CD14-positive monocyte (primary cell): ENCODE data around the gene SLX9. TPM values are rescaled to one million over a fixed set of nuclear protein-coding genes. Genes with fewer than 3 reads are reported as not detected.

Source experiments
- DNase-seq, 3 donors: peaks; one replicate each; pipeline ENCODE4 v3.0.0-alpha.2; 2011 to 2022
- H2AFZ ChIP-seq: 2 replicates; pipeline ENCODE4 v1.6.0; 2012; ENCODE audit warnings: mild to moderate bottlenecking, low read depth, low read length, inconsistent platforms; ENCODE audit not compliant: insufficient read depth, poor library complexity, severe bottlenecking
- H3K27ac ChIP-seq, 2 donors: 1 replicate in 1 of 2; 2 replicates in 1 of 2; pipeline ENCODE4 v1.5.1; 2012 to 2013; ENCODE audit warnings: low read length in 2 of 2, control low read depth in 1 of 2, inconsistent platforms in 1 of 2, low read depth in 1 of 2, mild to moderate bottlenecking in 1 of 2
- H3K27me3 ChIP-seq, 2 donors: one replicate each; pipeline versions ENCODE4 v1.6.0 to v1.6.1; 2011 to 2013; ENCODE audit warnings: low read length in 2 of 2; ENCODE audit not compliant: control insufficient read depth in 2 of 2, insufficient read depth in 2 of 2
- H3K36me3 ChIP-seq, 2 donors: replicated peaks in 1 of 2; 1 replicate in 1 of 2; 2 replicates in 1 of 2; pipeline versions ENCODE4 v1.5.1 to v1.6.1; 2012 to 2013; ENCODE audit warnings: low read length in 2 of 2, control low read depth in 1 of 2, inconsistent platforms in 1 of 2, mild to moderate bottlenecking in 1 of 2; ENCODE audit not compliant: insufficient read depth in 2 of 2, control insufficient read depth in 1 of 2
- H3K4me1 ChIP-seq, 2 donors: 1 replicate in 1 of 2; 2 replicates in 1 of 2; pipeline versions ENCODE4 v1.5.1 to v1.6.1; 2012 to 2013; ENCODE audit warnings: low read length in 2 of 2, control low read depth in 1 of 2, inconsistent platforms in 1 of 2, mild to moderate bottlenecking in 1 of 2, moderate library complexity in 1 of 2; ENCODE audit not compliant: insufficient read depth in 2 of 2, control insufficient read depth in 1 of 2
- H3K4me2 ChIP-seq: replicated peaks from 2 replicates; pipeline ENCODE3; 2012; ENCODE audit warnings: low read length, moderate library complexity, mild to moderate bottlenecking; ENCODE audit not compliant: poor library complexity, severe bottlenecking; ENCODE audit errors: extremely low read depth
- H3K4me3 ChIP-seq, 3 experiments: fragments of 200-600 bp in 1 of 3; sonication (generic) in 1 of 3; replicated peaks in 1 of 3; 1 replicate in 2 of 3; 2 replicates in 1 of 3; pipeline ENCODE4 v1.5.1; 2011 to 2013; ENCODE audit warnings: low read length in 3 of 3, mild to moderate bottlenecking in 3 of 3, control low read depth in 2 of 3, low read depth in 2 of 3, inconsistent platforms in 1 of 3, moderate library complexity in 1 of 3
- H3K79me2 ChIP-seq: 2 replicates; pipeline ENCODE4 v1.6.0; 2012; ENCODE audit warnings: mild to moderate bottlenecking, control low read depth, inconsistent platforms, low read length, moderate library complexity; ENCODE audit not compliant: insufficient read depth
- H3K9ac ChIP-seq: 2 replicates; pipeline ENCODE4 v1.6.0; 2017; ENCODE audit warnings: low read length, mild to moderate bottlenecking; ENCODE audit not compliant: insufficient read depth, poor library complexity, severe bottlenecking
- H3K9me3 ChIP-seq, 2 donors: replicated peaks in 1 of 2; 1 replicate in 1 of 2; 2 replicates in 1 of 2; pipeline versions ENCODE4 v1.5.1 to v1.6.1; 2012 to 2013; ENCODE audit warnings: low read length in 2 of 2, control low read depth in 1 of 2; ENCODE audit not compliant: control insufficient read depth in 1 of 2, insufficient read depth in 1 of 2
- H4K20me1 ChIP-seq: 2 replicates; pipeline ENCODE4 v1.6.0; 2012; ENCODE audit warnings: mild to moderate bottlenecking, low read length, control low read depth, moderate library complexity; ENCODE audit not compliant: insufficient read depth
- H3K27ac Mint-ChIP-seq, 7 donors: one replicate each; pipeline ENCODE4 v1.8.0; 2020; ENCODE audit warnings: mild to moderate bottlenecking in 7 of 7, mixed read lengths in 7 of 7, moderate library complexity in 6 of 7, inconsistent platforms in 2 of 7
- H3K27me3 Mint-ChIP-seq, 3 donors: one replicate each; pipeline ENCODE4 v1.8.0; 2021 to 2022; ENCODE audit warnings: low read depth in 3 of 3, mild to moderate bottlenecking in 3 of 3, mixed read lengths in 3 of 3, moderate library complexity in 3 of 3, inconsistent platforms in 1 of 3
- H3K36me3 Mint-ChIP-seq, 2 donors: one replicate each; pipeline ENCODE4 v1.8.0; 2020; ENCODE audit warnings: mixed read lengths in 2 of 2, inconsistent platforms in 1 of 2, mild to moderate bottlenecking in 1 of 2
- H3K4me1 Mint-ChIP-seq: one replicate; pipeline ENCODE4 v1.8.0; 2020; ENCODE audit warnings: mild to moderate bottlenecking, mixed read lengths
- H3K4me3 Mint-ChIP-seq, 2 donors: one replicate each; pipeline ENCODE4 v1.8.0; 2020; ENCODE audit warnings: mild to moderate bottlenecking in 2 of 2, mixed read lengths in 2 of 2, moderate library complexity in 1 of 2
- H3K9me3 Mint-ChIP-seq, 7 donors: one replicate each; pipeline ENCODE4 v1.8.0; 2020 to 2022; ENCODE audit warnings: mixed read lengths in 7 of 7, mild to moderate bottlenecking in 6 of 7, moderate library complexity in 6 of 7, inconsistent platforms in 2 of 7
- CTCF ChIP-seq: fragments of 200-600 bp; IDR thresholded peaks from one replicate; pipeline ENCODE4 v1.8.0; 2022; ENCODE audit warnings: antibody characterized with exemption, mild to moderate bottlenecking
- WGBS: methylation state at CpG from one replicate; pipeline ENCODE4 v1.1.5; 2013; ENCODE audit warnings: missing lambda C conversion rate; ENCODE audit not compliant: insufficient coverage; 5-methylcytosine and 5-hydroxymethylcytosine counted together
- intact Hi-C, 2 donors: fragments of 100-400 bp; cut with micrococcal nuclease; formaldehyde crosslinking; loops; one replicate each; pipeline versions ENCODE4 v1.15.0 to v1.15.1; 2023
- polyA plus RNA-seq, 3 donors: library from polyadenylated mRNA; depleted of rRNA in 1 of 3; unstranded in 2 of 3; stranded (reverse) in 1 of 3; fragments of 300-500 nt in 2 of 3; fragments of >200 nt in 1 of 3; fragmentation: Illumina TruSeq in 2 of 3; gene quantifications; 1 replicate in 2 of 3; 2 replicates in 1 of 3; pipeline ENCODE4 v1.2.3, GENCODE V29; 2012 to 2021

Gene SLX9
- polyA plus RNA-seq, 3 donors = 7.5 to 9.0 (median 9.0) TPM

- Mint-ChIP-seq H3K27me3 (peaks cover 1 to 9% (median 6%) of the 10 kb centered on the region in 3 donors), H3K36me3 (peaks cover 35 to 48% of the 10 kb centered on the region in 2 donors), H3K27ac (peak overlapping the region; percentile 59 to 96 (median 94)), H3K4me1 (peaks cover 61% of the 10 kb centered on the region), H3K4me3 (peak overlapping the region in 1 of 2 donors; percentile 15), H3K9me3 (peaks cover 0 to 2% (median 0%) of the 10 kb centered on the region in 7 donors)
- H3K4me2 ChIP-seq = peak overlapping the region; percentile 30
- peak overlapping the region; percentile 82 to 93 for H3K27ac ChIP-seq
- H4K20me1 ChIP-seq = no peaks in the 10 kb centered on the region
- intact Hi-C loops = loop anchor here in 1 of 2 donors (5.0 kb wide), 3 partner anchors 110 to 850 kb away; partner anchors contain the start of gene POFUT2
- H3K27me3 ChIP-seq = no peaks in the 10 kb centered on the region
- TF ChIP-seq CTCF = no peak
- H3K36me3 ChIP-seq = peaks cover 3 to 9% of the 10 kb centered on the region in 2 donors
- H3K9ac ChIP-seq = peak overlapping the region; percentile 63
- peaks cover 4% of the 10 kb centered on the region for H3K79me2 ChIP-seq
- peak overlapping the region in 1 of 3 experiments; percentile 0 for H3K4me3 ChIP-seq
- peaks cover 61 to 64% of the 10 kb centered on the region in 2 donors for H3K4me1 ChIP-seq
- H2AFZ ChIP-seq = no peak overlapping the region
- WGBS = 82% methylated on average over 29 of the region's 38 CpGs
- no peak for DNase-seq
- no peaks in the 10 kb centered on the region for H3K9me3 ChIP-seq
Observed at GRCh38 chr21:44967082-44968047, 27.5 kb downstream of the SLX9 start.

DNA sequence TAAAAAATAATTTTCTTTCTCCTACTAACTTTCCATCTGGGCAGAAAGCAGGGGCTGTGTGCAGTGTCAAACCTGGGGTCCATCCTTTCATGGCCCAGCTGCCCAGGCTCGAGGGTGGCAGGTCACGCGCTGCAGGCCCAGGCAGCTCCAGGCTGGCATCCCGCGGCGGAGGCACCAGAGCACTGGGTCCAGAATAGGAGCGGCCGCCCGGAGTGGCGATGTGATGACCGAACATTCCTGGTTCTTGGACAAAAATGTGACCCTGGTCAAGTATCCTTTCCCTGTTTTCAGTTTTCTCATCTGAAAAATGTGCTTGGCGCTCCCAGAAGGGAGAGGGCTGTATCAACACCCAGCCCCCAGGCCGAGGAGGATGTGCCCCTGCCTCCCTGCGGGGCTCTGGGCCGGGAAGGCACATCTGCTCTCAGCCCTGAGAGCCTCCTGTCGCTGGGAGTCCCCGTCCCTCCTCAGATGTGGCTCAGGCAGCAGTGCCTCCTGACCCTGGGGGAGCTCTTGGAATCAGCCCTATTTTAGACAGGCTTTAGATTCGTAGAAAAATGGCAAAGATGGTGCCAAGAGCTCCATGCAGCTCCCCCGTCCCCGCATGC, 29.3 kb downstream of the SLX9 start:
- H2AFZ ChIP-seq = no peak overlapping the region
- no peaks in the 10 kb centered on the region for H3K27me3 ChIP-seq
- TF ChIP-seq CTCF = no peak
- no peaks in the 10 kb centered on the region for H3K9me3 ChIP-seq
- no peaks in the 10 kb centered on the region for H4K20me1 ChIP-seq
- peaks cover 28 to 43% of the 10 kb centered on the region in 2 donors for H3K36me3 Mint-ChIP-seq
- H3K27me3 Mint-ChIP-seq = peaks cover 1 to 7% (median 6%) of the 10 kb centered on the region in 3 donors
- 92% methylated on average over 17 of the region's 20 CpGs for WGBS
- intact Hi-C loops = loop anchor here in 1 of 2 donors (5.0 kb wide), 3 partner anchors 108 to 848 kb away; partner anchors contain the start of gene POFUT2
- H3K27ac ChIP-seq = peak overlapping the region; percentile 82 to 93
- peaks cover 4% of the 10 kb centered on the region for H3K79me2 ChIP-seq
- peaks cover 60% of the 10 kb centered on the region for H3K4me1 Mint-ChIP-seq
- no peak overlapping the region for H3K9ac ChIP-seq
- peaks cover 61 to 64% of the 10 kb centered on the region in 2 donors for H3K4me1 ChIP-seq
- H3K27ac Mint-ChIP-seq = peak overlapping the region; percentile 91 to 97 (median 96)
- H3K4me2 ChIP-seq = no peak overlapping the region
- DNase-seq = no peak
- H3K36me3 ChIP-seq = peaks cover 0 to 11% of the 10 kb centered on the region in 2 donors
- H3K4me3 Mint-ChIP-seq = peak overlapping the region; percentile 54 to 69
- H3K4me3 ChIP-seq = no peak overlapping the region
- H3K9me3 Mint-ChIP-seq = peaks cover 0 to 2% (median 0%) of the 10 kb centered on the region in 7 donors
